Activated CD4-positive, alpha-beta T cell treated with anti-CD3 and anti-CD28 coated beads, Interleukin-2, Interleukin-4, amounts not matched to agents 100 ng/mL and 50 ng/mL, durations not matched to agents 16 hours and 8 hours (primary cell): Measurements from ENCODE around the gene RYR3.

ENCODE experiments used
- DNase-seq: peaks from one replicate; pipeline ENCODE4 v3.0.0-alpha.2; 2020; ENCODE audit warnings: low spot score

RYR3 gene

DNA sequence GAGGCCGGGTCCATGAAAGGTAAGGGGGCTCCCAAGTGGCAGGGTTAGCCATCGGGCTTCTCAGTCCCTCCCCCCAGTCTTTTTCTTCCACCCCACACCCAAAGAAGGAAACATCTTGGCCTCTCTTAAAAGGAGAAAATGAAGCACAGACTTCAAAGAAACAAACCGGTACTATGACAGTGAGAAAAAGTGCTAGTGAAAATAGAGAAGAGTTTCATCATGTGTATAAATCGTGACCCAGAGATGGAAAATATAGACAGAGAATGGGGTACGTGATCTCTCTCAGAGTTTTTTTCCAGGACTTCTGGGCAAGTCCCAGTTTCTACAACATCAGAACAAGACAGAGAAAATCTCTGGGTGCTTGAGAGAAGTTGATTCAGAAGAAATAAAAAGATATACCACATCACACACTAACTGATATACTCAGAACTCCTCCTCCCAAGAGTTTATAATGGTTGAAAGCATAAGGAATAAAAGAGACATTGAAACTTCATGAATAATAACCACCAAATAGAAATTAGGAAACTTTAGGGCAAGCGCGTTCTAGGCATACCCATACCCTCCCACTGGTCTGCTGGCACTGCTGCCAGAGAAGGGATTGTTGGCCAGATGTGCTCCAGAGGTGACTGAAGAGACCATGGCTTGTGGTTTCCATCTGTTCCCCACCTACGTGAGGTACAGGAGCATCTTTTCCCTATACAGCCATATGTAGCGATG is 338.6 kb downstream of the RYR3 start:
- no peak for DNase-seq

DNA sequence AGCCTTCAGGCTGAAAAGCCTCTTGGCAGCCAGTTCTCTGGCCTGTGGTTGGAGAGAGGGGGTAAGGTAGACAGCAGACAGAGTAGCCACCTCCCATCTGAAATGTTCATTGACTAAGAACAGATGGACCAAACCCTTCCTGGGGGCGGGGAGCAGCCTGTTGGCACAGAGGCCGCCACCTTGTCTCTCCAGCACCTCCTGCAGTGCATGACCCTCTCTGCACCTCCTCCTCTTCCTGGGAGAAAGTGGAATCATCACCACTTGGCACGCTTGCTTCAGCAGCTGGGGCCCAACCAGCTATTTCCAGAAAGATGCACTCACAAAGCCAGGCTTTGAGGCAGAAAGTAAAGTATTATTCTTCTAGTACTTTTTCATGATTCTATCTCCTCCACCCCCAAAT is 344.1 kb downstream of the RYR3 start:
- DNase-seq: no peak

- no peak for DNase-seq
These were observed 344.7 kb downstream of the RYR3 start for GRCh38 chr15:33655488-33655887.

DNA sequence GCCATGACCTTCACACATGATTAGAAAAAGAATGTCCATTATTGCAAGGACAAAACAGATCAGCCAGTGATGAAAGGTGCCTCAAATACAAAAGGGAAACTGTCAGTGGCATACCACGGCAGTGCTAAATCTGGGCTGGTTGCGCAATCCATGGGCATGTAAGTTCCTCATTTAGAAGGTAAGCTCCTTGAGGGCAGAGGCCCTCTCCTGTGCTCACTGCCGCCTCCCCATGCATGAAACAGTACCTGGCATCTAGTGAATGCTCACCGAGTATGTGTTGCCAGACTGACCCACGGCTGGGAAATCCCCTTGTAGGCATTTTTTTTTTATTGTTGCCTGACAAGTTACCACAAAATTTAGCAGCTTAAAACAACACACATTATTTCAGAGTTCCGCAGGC is 345.4 kb downstream of the RYR3 start:
- DNase-seq: no peak

- no peak for DNase-seq
These were observed 349.4 kb downstream of the RYR3 start for GRCh38 chr15:33660151-33660550.

DNA sequence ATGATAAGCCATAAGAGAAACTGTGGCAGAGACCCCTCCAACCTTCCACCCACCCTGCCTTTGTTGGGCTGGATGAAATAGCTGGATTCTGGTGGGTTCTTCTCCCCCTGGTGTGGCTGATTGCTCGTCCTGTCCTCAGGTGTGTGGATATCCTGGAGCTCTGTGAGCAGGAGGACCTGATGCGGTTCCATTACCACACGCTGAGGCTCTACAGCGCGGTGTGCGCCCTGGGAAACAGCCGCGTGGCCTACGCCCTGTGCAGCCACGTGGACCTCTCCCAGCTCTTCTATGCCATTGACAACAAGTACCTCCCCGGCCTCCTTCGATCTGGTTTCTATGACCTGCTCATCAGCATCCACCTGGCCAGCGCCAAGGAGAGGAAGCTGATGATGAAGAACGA is 351.2 kb downstream of the RYR3 start:
- DNase-seq: no peak

DNA sequence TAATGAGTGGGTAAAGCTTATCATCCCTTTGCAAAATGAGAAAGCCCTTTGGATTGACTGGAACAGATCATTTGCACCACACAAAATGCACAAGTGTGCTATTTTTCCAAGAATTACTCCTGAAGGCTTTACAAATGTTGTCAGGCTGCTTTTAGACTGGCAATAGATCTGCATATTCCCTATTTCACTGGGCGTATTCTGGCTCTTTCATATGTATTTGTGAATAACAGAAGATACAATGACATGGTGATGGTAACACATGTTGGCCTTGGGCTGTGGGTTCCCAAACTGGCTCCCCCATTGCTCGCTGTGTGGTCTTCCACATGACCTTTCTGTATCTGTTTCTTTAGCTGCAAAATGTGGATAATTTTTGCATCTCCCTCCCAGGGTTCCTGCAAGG is 354.2 kb downstream of the RYR3 start:
- DNase-seq: no peak

DNA sequence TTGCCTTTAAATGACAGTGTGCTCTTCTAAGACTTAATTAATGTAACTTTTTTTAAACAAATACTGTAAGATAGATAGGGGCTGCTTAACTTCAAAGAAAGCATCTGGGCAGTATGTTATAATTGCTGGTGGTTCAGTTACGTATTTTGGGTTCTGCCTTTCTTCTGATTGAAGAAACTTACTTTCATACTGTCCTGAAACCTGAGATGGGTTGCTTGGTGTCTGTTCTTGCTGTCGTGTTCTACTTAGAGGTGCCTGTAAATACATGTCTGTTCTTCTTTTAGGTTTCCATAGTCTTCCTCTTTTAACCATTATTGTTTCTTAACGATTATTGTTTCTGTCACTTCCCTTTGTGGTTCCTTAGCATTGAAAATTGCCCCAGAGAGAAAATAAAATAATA is 359.8 kb downstream of the RYR3 start:
- no peak for DNase-seq

DNA sequence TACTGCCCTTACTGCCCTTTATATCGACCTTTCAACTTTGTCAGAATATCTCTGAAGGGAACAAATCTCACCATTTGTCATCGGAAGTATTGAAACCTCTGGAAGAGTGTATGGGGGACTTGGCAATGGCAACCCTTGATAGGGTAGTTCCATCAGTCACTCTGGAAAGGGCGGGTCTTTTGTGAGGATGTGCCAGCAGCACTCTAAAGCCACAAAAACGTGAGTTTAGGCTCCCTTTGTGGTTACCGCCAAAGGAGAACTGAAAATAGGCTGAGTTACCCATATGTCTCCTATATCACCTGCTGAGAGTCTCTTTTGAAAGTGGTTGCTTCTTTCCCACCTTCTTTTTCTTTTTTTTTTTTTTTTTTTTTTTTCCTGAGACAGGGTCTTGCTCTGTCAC is 360.7 kb downstream of the RYR3 start:
- DNase-seq: no peak

DNA sequence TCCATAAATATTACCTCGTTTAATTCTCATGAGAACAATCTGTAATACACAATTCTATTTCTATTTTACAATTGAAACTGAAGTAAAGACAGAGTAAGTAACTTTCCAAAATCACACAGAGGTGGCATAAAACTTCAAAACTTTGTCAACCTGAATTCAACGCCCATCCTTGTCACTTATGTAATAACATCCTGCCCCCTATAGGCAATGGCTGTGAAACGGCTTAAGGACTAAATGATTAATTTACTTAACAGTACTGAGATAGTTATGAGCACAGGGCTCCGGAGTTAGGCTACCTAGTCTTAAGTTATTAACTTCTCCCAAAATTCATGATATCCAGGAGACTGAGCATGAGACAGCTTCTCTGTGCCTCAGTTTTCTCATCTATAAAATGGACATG is 364.5 kb downstream of the RYR3 start:
- peak; percentile 21 for DNase-seq

DNA sequence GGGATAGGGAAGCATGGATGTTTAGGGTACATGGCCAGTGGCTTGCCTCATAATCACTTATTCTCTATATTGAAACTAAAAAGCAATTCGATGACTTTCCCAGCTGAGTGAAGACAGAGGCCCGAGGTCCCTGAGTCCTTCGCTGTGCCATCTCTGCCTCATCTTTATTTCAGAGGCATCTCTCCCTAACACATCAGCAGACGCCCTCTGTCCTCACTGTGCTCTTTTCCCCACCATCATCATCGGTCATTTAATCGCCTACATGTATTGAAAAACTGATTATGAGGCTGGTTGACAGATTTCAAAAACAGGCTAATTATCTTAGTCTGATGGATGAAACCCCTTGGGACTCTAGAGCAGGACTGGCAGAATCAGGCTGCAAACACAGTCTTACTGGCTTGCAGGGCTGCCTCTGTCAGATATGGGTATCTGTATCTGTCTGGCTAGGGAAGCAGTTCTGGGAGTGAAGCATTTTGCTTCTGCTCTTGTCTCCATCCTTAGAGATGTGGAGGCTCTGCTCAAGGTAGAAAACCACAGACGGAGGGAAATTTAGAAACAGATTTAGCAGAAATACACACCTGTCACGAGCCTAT is 366.6 kb downstream of the RYR3 start:
- DNase-seq: no peak

DNA sequence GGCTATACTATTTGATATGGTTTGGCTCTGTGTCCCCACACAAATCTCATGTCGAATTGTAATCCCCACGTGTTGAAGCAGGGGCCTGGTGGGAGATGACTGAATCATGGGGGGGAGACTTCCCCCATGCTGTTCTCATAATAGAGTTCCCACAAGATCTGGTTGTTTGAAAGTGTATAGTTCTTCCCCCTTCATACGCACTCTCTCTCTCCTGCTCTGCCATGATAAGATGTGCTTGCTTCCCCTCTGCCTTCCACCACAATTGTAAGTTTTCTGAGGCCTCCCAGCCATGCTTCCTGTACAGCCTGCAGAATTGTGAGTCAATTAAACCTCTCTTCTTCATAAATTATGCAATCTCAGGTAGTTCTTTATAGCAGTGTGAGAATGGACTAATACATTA is 367.4 kb downstream of the RYR3 start:
- no peak for DNase-seq

GRCh38 chr15:33678602-33679001 is 367.8 kb downstream of the RYR3 start:
- DNase-seq: no peak

DNA sequence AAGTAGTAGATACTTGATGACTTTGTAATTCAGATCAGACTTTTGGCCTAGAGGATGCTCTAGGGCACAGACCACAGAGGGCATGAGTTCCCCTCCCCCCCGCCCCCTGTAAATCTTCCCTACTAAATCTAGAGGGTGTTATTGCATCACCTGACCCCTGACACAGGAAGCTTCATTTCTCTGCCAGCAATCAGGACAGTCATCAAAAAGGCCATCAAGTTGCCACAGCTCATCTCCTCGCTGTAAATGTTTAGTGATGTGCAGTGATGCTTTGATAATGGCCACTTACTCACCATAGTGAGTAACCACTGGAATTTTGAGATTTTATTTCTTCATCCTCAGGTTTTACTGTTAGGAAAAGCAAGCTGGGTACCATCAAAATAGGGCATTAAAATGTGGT is 368.3 kb downstream of the RYR3 start:
- DNase-seq: no peak

DNA sequence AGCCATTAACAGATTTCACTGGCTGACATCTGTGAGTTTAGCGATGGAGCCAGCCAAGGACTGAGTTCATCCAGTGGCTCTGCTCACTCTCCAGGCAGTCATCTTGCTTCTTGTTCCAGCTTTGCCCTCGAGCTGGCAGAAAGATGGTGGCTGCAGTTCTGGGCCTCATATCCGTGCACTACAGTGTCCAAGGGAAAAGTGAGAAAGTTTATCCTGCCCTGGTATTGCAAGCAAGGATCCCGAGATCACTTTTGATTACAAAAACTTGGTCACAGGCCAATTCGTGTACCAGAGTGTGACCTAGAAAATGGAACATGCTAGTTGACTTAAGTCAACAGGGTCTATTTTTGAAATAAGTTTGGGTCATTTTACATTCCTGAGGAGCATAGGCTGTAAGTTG is 369.6 kb downstream of the RYR3 start:
- DNase-seq: no peak

- no peak for DNase-seq
These were observed 382.5 kb downstream of the RYR3 start for GRCh38 chr15:33693166-33693800.

DNA sequence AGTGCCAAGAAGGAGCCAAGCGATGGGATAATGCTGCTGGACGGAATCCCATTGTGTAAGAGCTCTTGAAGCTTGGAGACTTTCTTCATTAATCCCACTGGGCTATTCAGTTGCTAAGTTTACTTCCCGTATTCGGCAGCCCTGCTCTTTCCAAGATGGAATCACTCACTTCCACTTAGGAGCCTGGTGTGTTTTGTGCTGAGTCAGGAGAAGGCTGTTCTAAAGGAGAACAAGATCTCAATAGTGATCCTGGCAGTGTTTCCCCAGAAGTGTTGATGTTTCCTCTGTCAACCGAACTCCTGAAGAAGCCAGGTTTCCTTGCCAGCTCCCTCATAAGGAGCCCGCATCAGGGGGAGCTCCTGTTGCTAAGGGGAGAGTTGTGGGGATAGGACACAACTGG is 387.4 kb downstream of the RYR3 start:
- no peak for DNase-seq

- no peak for DNase-seq
These were observed 388.4 kb downstream of the RYR3 start for GRCh38 chr15:33699145-33699544.

DNA sequence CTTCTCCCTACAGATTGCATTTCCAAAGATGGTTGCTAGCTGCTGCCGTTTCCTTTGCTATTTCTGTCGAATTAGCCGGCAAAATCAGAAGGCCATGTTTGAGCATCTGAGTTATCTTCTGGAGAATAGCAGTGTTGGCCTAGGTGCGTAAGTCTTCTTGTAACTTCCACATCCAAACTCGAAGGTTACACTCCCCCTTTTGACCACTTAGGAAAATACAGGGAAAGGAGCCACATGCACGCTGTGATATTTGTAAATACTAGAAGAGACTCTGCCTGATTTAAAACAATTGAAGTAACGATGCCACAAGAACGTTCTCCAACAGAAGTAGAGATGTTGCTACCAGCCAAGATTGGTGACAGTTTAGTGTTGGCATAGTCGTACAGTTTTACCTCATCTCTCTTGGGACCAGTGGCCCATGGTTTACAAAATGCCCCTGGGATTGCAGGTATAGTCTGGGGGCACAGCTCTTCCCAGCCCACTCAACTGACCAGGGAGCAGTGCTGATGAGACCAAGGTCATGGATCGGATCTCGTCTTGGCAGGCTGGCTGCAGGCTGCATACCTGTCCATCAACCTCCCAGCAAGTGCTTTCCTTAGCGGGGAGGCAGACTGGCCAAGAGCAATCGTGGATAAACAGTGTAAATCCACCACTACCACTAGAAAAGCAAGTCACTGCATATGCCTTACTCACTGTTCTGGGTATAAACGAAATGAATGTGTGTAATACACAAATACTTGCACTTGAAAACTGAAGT is 389.1 kb downstream of the RYR3 start:
- DNase-seq: no peak

- DNase-seq: peak; percentile 70
These were observed 390.0 kb downstream of the RYR3 start for GRCh38 chr15:33700695-33701303.

- no peak for DNase-seq
These were observed 390.5 kb downstream of the RYR3 start for GRCh38 chr15:33701304-33701696.

GRCh38 chr15:33706173-33706572 is 395.4 kb downstream of the RYR3 start:
- DNase-seq: no peak

- DNase-seq: no peak
These were observed 400.0 kb downstream of the RYR3 start for GRCh38 chr15:33710748-33711147.
